D721Med (cell line): Measurements from ENCODE around the gene BRWD1.
A peak's percentile ranks its signal among the peaks of the same experiment; 100 is the strongest.

Experiments
- DNase-seq: peaks from one replicate; pipeline ENCODE4 v3.0.0; 2011; ENCODE audit warnings: low spot score; ENCODE audit not compliant: insufficient read length
- FAIRE-seq: peaks from 2 replicates; lab custom pipeline; 2011; peaks lifted over from hg19 to GRCh38; lab: Jason Lieb, UNC
- TF ChIP-seq, protein P1 (sequence below): IDR thresholded peaks from 2 replicates; pipeline ENCODE4 v1.5.1; 2012; ENCODE audit warnings: mild to moderate bottlenecking, control low read depth; ENCODE audit not compliant: insufficient read depth; ENCODE audit errors: missing control alignments

BRWD1 gene

DNA sequence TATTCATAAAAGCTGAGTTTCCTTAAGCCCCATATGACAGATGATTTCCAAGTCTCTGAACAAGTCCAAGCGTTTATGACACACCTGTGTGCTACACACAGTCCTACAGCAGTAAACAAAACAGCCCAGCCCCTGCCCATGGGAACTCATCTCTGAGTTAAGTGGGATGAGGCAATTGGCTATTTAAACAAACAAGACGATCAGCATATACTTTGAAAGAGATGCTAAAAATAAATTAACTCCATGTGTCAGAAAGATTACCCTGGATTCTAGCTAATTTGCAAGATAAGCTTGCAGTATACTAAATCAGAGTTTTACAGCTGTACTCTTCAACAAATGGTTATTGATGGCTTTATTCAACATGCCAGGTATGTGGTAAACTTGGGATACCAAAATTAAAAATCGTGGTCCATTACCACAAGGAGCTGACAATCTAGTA is 137.1 kb downstream of the BRWD1 start:
- FAIRE-seq = no peak
- DNase-seq = no peak
- TF ChIP-seq, protein P1, sequence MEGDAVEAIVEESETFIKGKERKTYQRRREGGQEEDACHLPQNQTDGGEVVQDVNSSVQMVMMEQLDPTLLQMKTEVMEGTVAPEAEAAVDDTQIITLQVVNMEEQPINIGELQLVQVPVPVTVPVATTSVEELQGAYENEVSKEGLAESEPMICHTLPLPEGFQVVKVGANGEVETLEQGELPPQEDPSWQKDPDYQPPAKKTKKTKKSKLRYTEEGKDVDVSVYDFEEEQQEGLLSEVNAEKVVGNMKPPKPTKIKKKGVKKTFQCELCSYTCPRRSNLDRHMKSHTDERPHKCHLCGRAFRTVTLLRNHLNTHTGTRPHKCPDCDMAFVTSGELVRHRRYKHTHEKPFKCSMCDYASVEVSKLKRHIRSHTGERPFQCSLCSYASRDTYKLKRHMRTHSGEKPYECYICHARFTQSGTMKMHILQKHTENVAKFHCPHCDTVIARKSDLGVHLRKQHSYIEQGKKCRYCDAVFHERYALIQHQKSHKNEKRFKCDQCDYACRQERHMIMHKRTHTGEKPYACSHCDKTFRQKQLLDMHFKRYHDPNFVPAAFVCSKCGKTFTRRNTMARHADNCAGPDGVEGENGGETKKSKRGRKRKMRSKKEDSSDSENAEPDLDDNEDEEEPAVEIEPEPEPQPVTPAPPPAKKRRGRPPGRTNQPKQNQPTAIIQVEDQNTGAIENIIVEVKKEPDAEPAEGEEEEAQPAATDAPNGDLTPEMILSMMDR = no peak

DNA sequence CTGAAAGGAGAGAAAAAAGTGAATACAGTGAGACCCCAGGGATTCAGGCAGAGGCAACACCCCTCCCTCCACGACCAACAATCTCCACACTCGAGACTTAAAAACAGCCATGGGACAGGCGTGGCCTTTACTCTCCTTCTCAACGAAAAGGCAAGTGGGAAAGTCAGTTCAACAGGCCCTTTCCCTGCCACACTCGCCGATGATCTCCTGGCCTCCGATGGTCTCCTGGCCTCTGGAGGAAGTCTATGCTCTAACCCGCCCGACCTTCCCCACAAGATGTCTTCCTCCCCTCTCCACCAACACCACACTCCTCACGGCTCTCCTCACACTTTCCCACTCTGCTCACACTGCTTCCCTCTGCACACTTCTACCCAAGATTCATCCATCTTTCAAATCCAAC is 137.8 kb downstream of the BRWD1 start:
- FAIRE-seq (no peak), DNase-seq (no peak)
- TF ChIP-seq, protein P1 = no peak

DNA sequence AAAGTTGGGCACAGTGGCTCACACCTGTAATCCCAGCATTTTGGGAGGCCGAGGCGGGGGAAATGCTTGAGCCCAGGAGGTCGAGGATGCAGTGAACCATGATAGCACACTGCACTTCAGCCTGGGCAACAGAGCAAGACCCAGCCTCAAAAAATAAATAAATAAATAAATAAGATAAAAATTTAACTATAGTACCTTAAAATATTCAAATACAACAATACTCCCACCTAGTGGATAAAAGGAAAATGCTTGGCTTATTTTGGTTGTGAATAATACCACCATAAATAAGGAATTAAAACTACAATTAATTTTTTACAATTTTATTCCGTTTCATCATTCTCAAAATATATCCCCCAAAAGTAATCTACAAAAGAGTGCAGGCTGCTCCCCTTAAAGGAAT is 138.3 kb downstream of the BRWD1 start:
- no peak for DNase-seq
- TF ChIP-seq, protein P1 = peak; percentile 42
- FAIRE-seq = no peak

DNA sequence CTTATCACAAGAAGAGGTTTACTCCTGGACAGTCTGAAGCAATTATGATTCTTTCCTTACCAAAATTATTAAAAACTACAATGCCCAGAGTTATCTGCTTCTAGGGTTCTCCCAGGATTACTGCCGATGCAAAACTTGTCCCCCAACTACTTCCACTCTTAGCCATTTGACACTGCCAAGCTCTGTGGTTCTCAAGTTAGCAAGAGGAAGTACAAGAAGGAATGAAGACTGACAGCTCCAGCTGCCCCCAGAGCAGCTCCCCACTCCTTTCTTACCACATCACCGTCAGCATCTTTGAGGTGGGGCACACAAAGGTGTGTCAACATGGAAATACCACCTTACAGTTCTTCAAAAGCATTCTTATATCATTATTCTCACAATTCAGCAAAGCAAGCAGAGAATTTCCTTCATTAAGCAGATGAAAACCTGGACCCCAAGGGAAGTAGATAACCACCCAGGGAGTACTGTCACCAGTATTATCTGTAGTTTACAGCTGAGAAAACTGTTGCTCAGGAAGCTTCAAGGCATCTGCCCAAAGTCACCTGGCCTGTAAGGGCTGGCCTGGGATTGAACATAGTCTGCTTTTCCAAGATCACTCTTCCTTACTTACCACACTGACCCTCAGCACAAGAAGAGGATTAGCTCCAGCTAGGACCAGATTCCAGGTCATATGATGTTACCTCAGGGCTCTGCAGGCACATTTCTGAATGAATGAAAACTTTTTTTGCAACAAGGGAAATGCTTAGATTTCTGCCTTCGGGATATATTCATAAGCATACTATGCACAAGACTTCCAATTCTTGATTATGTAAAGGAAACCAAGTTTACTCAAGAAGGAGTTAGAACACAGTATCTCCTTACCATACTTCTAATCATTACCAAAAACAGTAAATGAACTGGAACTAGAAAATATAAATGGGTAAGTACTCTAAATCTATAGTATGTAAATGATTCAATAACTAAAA is 139.4 kb downstream of the BRWD1 start:
- FAIRE-seq = no peak
- TF ChIP-seq, protein P1 = no peak
- DNase-seq = no peak

DNA sequence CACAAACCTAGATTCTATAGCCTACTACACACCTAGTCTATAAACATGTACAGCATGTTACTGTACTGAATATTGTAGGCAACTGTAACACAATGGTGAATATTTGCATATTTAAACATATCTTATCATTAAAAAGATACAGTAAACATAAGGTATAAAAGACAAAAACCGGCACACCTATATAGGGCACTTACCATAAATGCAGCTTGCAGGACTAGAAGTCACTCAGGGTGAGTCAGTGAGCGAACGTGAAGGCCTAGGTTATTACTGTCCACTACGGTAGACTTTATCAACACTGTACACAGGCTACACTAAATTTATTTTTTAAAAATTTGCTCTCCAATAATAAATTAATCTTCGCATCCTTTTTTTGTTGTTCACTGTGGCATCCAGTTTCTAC is 143.5 kb downstream of the BRWD1 start:
- TF ChIP-seq, protein P1 = no peak
- FAIRE-seq = no peak
- no peak for DNase-seq

DNA sequence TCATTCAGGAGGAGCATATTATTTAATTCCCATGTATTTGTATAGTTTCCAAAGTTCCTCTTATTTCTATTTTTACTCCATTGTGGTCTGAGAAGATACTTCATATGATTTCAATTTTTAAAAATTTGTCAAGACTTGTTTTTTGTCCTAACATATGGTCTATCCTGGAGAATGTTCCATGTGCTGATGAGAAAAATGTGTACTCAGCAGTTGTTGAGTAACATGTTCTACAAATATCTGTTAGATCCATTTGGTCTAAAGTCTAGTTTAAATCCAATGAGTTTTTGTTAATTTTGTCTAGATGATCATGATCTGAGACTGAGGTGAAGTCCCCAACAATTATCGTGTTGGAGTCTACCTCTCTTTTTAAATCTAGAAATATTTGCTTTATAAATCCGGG is 144.6 kb downstream of the BRWD1 start:
- TF ChIP-seq, protein P1 = no peak

DNA sequence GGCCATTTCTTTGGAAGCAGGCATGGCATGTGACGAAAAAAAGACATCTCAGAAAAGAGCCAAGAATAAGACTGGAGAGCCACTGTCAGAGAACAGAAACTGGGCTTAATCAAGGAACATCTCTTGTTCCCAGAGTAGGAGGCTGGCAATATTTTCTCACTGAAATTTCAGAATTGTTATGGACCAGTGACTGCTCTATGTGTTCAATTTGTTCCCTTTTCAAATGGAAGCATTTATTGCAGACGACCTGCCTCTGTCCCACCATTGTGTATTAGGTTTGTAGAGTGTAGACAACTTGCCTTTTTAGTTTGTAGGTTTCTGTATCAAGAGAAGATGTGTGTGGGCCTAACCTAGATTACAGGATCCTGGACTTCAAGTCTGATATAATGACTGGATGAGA is 148.9 kb downstream of the BRWD1 start:
- DNase-seq (no peak), FAIRE-seq (no peak)
- TF ChIP-seq, protein P1 = no peak

More for the DNA sequence above, 144.6 kb downstream of the BRWD1 start:
- DNase-seq (no peak), FAIRE-seq (no peak)
